ENCODE data around the gene ZNF266.

DNA sequence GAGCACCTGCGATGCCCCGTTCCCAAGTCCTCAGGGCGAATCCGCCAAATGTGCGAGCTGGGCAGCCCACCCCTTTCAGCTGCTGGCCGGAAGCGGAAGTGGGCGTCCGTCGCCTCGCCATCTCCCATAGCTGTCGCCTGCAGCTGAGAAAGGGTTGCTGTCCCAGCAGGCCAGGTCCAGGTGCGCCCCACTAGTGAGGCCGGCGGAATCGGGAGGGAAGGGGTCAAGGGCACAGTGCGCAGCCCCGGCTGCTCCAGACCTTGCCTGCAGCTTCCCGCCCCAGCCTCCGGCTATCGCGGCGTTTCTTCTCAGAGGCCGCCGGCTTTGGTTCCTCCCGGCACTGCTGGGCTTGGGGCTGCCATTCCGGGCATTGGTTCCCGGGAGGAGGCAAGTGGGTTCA is 72.5 kb downstream of the ZNF266 start, which contains the start of gene ZNF177:
- TF ChIP-seq POLR2A (IDR thresholded peaks at IDR 0.05; ENCODE audit: extremely low read depth, insufficient read length), result no peak
- TF ChIP-seq, protein P1, sequence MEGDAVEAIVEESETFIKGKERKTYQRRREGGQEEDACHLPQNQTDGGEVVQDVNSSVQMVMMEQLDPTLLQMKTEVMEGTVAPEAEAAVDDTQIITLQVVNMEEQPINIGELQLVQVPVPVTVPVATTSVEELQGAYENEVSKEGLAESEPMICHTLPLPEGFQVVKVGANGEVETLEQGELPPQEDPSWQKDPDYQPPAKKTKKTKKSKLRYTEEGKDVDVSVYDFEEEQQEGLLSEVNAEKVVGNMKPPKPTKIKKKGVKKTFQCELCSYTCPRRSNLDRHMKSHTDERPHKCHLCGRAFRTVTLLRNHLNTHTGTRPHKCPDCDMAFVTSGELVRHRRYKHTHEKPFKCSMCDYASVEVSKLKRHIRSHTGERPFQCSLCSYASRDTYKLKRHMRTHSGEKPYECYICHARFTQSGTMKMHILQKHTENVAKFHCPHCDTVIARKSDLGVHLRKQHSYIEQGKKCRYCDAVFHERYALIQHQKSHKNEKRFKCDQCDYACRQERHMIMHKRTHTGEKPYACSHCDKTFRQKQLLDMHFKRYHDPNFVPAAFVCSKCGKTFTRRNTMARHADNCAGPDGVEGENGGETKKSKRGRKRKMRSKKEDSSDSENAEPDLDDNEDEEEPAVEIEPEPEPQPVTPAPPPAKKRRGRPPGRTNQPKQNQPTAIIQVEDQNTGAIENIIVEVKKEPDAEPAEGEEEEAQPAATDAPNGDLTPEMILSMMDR (IDR thresholded peaks at IDR 0.05; ENCODE audit: low read depth, low read length), result no peak

All from NB4 (cell line).